Neural cell (in vitro differentiated cells): ENCODE measurements around the gene DUSP28. TPM values are rescaled to one million over a fixed set of nuclear protein-coding genes. Genes with fewer than 3 reads are reported as not detected.
A peak's percentile ranks its signal among the peaks of the same experiment; 100 is the strongest.

Experiments
- H2AFZ ChIP-seq: fragments of 200-600, 300-800 bp; sonication (generic), shearing (Covaris generic); 2 replicates; pipeline ENCODE4 v1.6.0; 2014; ENCODE audit warnings: low read depth, mild to moderate bottlenecking, antibody characterized with exemption, low read length, moderate library complexity
- H3F3A ChIP-seq: fragments of 200-600 bp; shearing (Covaris generic); 2 replicates; pipeline ENCODE4 v1.6.1; 2016; ENCODE audit warnings: mild to moderate bottlenecking, moderate library complexity, mixed read lengths, antibody characterized with exemption, low read length; ENCODE audit not compliant: insufficient read depth, poor library complexity, severe bottlenecking
- H3K27ac ChIP-seq: fragments of 200-600, 300-800 bp; sonication (generic), shearing (Covaris generic); 2 replicates; pipeline ENCODE4 v1.5.1; 2014; ENCODE audit warnings: mild to moderate bottlenecking, low read length, moderate library complexity
- H3K27me3 ChIP-seq: fragments of 300-800, 200-600 bp; sonication (generic), shearing (Covaris generic); 2 replicates; pipeline ENCODE4 v1.6.0; 2014; ENCODE audit warnings: mild to moderate bottlenecking, low read depth, low read length, moderate library complexity; ENCODE audit not compliant: insufficient read depth
- H3K36me3 ChIP-seq: fragments of 300-800, 200-600 bp; sonication (generic), shearing (Covaris generic); 2 replicates; pipeline ENCODE4 v1.5.1; 2014; ENCODE audit warnings: mild to moderate bottlenecking, antibody characterized with exemption, low read length, moderate library complexity; ENCODE audit not compliant: insufficient read depth
- H3K4me2 ChIP-seq: fragments of 300-800, 200-600 bp; sonication (generic), shearing (Covaris generic); 2 replicates; pipeline ENCODE4 v1.6.0; 2014; ENCODE audit warnings: mild to moderate bottlenecking, low read length
- H3K4me3 ChIP-seq: fragments of 300-800, 200-600 bp; sonication (generic), shearing (Covaris generic); 2 replicates; pipeline ENCODE4 v1.5.1; 2014; ENCODE audit warnings: mild to moderate bottlenecking, low read length, moderate library complexity
- H3K79me2 ChIP-seq: fragments of 200-600 bp; shearing (Covaris generic); replicated peaks from 2 replicates; pipeline ENCODE4 v1.6.0; 2014; ENCODE audit warnings: mild to moderate bottlenecking, low read length, moderate library complexity; ENCODE audit not compliant: insufficient read depth
- H3K9ac ChIP-seq: fragments of 300-800, 200-600 bp; sonication (generic), shearing (Covaris generic); 2 replicates; pipeline ENCODE4 v1.6.1; 2016; ENCODE audit warnings: mild to moderate bottlenecking, low read length, mixed read lengths
- H3K9me2 ChIP-seq: fragments of 200-600 bp; shearing (Covaris generic); 2 replicates; pipeline ENCODE4 v1.6.1; 2016; ENCODE audit warnings: mild to moderate bottlenecking, low read length, mixed read lengths; ENCODE audit not compliant: insufficient read depth
- H3K9me3 ChIP-seq: fragments of 200-600, 300-800 bp; sonication (generic), shearing (Covaris generic); 2 replicates; pipeline ENCODE4 v1.6.1; 2016; ENCODE audit warnings: mild to moderate bottlenecking, mixed run types, low read length, moderate library complexity, mixed read lengths
- H4K20me1 ChIP-seq: fragments of 200-600 bp; shearing (Covaris generic); 2 replicates; pipeline ENCODE4 v1.6.1; 2016; ENCODE audit warnings: mild to moderate bottlenecking, mixed run types; ENCODE audit not compliant: insufficient read depth
- EP300 ChIP-seq: fragments of 450-650 bp; conservative IDR thresholded peaks from 2 replicates; pipeline ENCODE4 v1.6.1; 2014; ENCODE audit warnings: antibody characterized with exemption, mild to moderate bottlenecking, moderate library complexity; ENCODE audit not compliant: poor library complexity, severe bottlenecking
- EZH2 ChIP-seq: fragments of 200-600, 300-800 bp; shearing (Covaris generic), sonication (generic); IDR thresholded peaks from 2 replicates; pipeline ENCODE4 v1.6.1; 2014; ENCODE audit warnings: antibody characterized with exemption, low read length, borderline replicate concordance, mild to moderate bottlenecking; ENCODE audit not compliant: insufficient read depth, poor library complexity, severe bottlenecking
- POLR2AphosphoS5 ChIP-seq: IDR thresholded peaks from 2 replicates; pipeline ENCODE4 v1.6.1; 2012
- RAD21 ChIP-seq: fragments of 450-650 bp; conservative IDR thresholded peaks from 2 replicates; pipeline ENCODE4 v1.6.1; 2014; ENCODE audit warnings: antibody characterized with exemption, mild to moderate bottlenecking, moderate library complexity
- REST ChIP-seq: IDR thresholded peaks from 2 replicates; pipeline ENCODE4 v1.6.1; 2012; ENCODE audit warnings: borderline replicate concordance
- SMC3 ChIP-seq: fragments of 450-650 bp; conservative IDR thresholded peaks from 2 replicates; pipeline ENCODE4 v1.6.1; 2014; ENCODE audit warnings: antibody characterized with exemption, mild to moderate bottlenecking, moderate library complexity; ENCODE audit not compliant: poor library complexity
- TAF1 ChIP-seq: IDR thresholded peaks from 2 replicates; pipeline ENCODE4 v1.6.1; 2012; ENCODE audit warnings: low read depth
- polyA plus RNA-seq: library from polyadenylated mRNA; depleted of rRNA; stranded (reverse); fragments of >200 nt; gene quantifications from 2 replicates; pipeline ENCODE4 v1.2.3, GENCODE V29; 2014
- TF ChIP-seq, protein P1 (sequence below): fragments of 450-650 bp; IDR thresholded peaks from 2 replicates; pipeline ENCODE4 v1.5.1; 2014; ENCODE audit warnings: antibody characterized with exemption, mild to moderate bottlenecking, moderate library complexity; ENCODE audit not compliant: poor library complexity, severe bottlenecking

Gene DUSP28
- polyA plus RNA-seq, 1 donor from 2014 or later = 26.6 TPM

- no peak overlapping the region for H2AFZ ChIP-seq
- H3K4me2 ChIP-seq = no peak overlapping the region
- H3K9ac ChIP-seq = no peak overlapping the region
These were observed 2.9 kb upstream of the DUSP28 start for GRCh38 chr2:240557101-240557751.

GRCh38 chr2:240557808-240558207, 2.3 kb upstream of the DUSP28 start, which contains the start of gene ANKMY1:
Gene ANKMY1, minus strand, starts transcription at chr2:240557988. Its CDS starts 653 bp downstream, at chr2:240557335.
- H2AFZ ChIP-seq = no peak within 1 kb of the TSS

More at GRCh38 chr2:240557101-240557751, 2.9 kb upstream of the DUSP28 start:
- no peaks in the 10 kb centered on the region for H3F3A ChIP-seq
- TF ChIP-seq EZH2 (no peak), POLR2AphosphoS5 (no peak), RAD21 (no peak), SMC3 (no peak), TAF1 (no peak), REST (no peak)
- TF ChIP-seq, protein P1, sequence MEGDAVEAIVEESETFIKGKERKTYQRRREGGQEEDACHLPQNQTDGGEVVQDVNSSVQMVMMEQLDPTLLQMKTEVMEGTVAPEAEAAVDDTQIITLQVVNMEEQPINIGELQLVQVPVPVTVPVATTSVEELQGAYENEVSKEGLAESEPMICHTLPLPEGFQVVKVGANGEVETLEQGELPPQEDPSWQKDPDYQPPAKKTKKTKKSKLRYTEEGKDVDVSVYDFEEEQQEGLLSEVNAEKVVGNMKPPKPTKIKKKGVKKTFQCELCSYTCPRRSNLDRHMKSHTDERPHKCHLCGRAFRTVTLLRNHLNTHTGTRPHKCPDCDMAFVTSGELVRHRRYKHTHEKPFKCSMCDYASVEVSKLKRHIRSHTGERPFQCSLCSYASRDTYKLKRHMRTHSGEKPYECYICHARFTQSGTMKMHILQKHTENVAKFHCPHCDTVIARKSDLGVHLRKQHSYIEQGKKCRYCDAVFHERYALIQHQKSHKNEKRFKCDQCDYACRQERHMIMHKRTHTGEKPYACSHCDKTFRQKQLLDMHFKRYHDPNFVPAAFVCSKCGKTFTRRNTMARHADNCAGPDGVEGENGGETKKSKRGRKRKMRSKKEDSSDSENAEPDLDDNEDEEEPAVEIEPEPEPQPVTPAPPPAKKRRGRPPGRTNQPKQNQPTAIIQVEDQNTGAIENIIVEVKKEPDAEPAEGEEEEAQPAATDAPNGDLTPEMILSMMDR = no peak
- H3K9me2 ChIP-seq = no peaks in the 10 kb centered on the region
- no peaks in the 10 kb centered on the region for H3K79me2 ChIP-seq
- H3K27ac ChIP-seq = no peak overlapping the region
- H3K9me3 ChIP-seq = no peaks in the 10 kb centered on the region
- no peaks in the 10 kb centered on the region for H3K36me3 ChIP-seq
- no peaks in the 10 kb centered on the region for H4K20me1 ChIP-seq
- no peaks in the 10 kb centered on the region for H3K27me3 ChIP-seq
- H3K4me3 ChIP-seq = peak overlapping the region; percentile 64

More at GRCh38 chr2:240557808-240558207, 2.3 kb upstream of the DUSP28 start, which contains the start of gene ANKMY1:
- Histone ChIP-seq H4K20me1 (no peaks in the 10 kb centered on the region), H3K9me2 (no peaks in the 10 kb centered on the region), H3K9ac (no peak within 1 kb of the TSS), H3K4me2 (no peak within 1 kb of the TSS), H3K36me3 (no peaks in the 10 kb centered on the region), H3K9me3 (no peaks in the 10 kb centered on the region), H3K4me3 (peak within 1 kb of the TSS; percentile 64), H3K79me2 (no peaks in the 10 kb centered on the region), H3K27ac (no peak within 1 kb of the TSS), H3K27me3 (no peaks in the 10 kb centered on the region), H3F3A (no peaks in the 10 kb centered on the region)
- no peak for TF ChIP-seq EZH2
- no peak for TF ChIP-seq EP300
- no peak for TF ChIP-seq SMC3
- TF ChIP-seq REST = no peak
- no peak for TF ChIP-seq RAD21
- peak; percentile 15 for TF ChIP-seq POLR2AphosphoS5
